Transverse colon (tissue), 3 donors: ENCODE results near the gene CSRP1.

ENCODE experiments used
- EP300 ChIP-seq: sonication (generic); formaldehyde crosslinking; IDR thresholded peaks from one replicate; pipeline ENCODE4 v1.6.1; 2017; ENCODE audit warnings: antibody characterized with exemption, low read depth
- POLR2A ChIP-seq: fragments of 450-650 bp; IDR thresholded peaks from one replicate; pipeline ENCODE4 v1.6.1; 2016; ENCODE audit warnings: antibody characterized with exemption, mild to moderate bottlenecking, moderate library complexity
- TF ChIP-seq, protein P1 (sequence below), 5 experiments: fragments of 200-600 bp in 3 of 5; fragments of 450-650 bp in 2 of 5; sonication (generic) in 3 of 5; IDR thresholded peaks; 1 replicate in 2 of 5; 2 replicates in 3 of 5; pipeline ENCODE4 v1.5.1; 2016 to 2017; ENCODE audit warnings: antibody characterized with exemption in 5 of 5, inconsistent platforms in 3 of 5, mild to moderate bottlenecking in 2 of 5, moderate library complexity in 1 of 5

DNA sequence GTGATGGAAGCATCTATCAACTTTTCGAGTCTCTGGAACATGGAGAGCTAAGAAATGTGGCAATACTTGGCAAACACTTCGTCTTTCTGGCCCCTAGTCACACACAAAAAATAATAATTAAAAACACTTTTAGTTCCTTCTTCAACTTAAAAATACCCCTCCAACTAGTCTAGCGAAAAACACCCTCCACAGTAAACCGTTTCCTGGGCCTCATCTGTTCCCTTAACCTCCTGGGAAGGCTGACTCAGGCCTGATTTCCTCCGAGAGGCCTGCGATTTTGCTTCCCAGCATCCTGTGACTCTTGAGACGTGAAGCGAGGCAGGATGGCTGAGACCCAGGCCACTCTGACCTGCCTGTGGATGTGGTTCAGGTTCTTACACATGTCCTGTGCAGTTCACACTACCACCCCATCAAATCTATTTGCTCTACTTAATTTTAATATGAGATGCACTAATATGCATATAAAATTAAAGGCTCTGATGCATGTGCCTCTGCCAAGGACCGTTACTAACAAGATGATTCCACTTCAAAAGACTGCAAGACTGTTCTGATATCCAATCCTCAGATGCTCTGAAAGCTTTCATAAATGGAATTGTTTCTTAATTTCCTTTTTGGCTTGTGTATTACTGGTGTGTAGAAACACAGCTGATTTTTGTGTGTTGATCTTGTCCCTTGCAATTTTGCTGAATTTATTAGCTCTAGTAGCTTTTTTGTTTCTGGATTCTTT, 35.5 kb upstream of the CSRP1 start:
- TF ChIP-seq, protein P1, sequence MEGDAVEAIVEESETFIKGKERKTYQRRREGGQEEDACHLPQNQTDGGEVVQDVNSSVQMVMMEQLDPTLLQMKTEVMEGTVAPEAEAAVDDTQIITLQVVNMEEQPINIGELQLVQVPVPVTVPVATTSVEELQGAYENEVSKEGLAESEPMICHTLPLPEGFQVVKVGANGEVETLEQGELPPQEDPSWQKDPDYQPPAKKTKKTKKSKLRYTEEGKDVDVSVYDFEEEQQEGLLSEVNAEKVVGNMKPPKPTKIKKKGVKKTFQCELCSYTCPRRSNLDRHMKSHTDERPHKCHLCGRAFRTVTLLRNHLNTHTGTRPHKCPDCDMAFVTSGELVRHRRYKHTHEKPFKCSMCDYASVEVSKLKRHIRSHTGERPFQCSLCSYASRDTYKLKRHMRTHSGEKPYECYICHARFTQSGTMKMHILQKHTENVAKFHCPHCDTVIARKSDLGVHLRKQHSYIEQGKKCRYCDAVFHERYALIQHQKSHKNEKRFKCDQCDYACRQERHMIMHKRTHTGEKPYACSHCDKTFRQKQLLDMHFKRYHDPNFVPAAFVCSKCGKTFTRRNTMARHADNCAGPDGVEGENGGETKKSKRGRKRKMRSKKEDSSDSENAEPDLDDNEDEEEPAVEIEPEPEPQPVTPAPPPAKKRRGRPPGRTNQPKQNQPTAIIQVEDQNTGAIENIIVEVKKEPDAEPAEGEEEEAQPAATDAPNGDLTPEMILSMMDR (IDR thresholded peaks at IDR 0.05): no peak
- TF ChIP-seq EP300: no peak
- no peak for TF ChIP-seq POLR2A
